ENCODE results near the gene FRMD1. TPM values are rescaled to one million over a fixed set of nuclear protein-coding genes. Genes with fewer than 3 reads are reported as not detected.

The FRMD1 gene
- total and polyA plus RNA-seq, 3 experiments from 2014 or later: not detected

DNA sequence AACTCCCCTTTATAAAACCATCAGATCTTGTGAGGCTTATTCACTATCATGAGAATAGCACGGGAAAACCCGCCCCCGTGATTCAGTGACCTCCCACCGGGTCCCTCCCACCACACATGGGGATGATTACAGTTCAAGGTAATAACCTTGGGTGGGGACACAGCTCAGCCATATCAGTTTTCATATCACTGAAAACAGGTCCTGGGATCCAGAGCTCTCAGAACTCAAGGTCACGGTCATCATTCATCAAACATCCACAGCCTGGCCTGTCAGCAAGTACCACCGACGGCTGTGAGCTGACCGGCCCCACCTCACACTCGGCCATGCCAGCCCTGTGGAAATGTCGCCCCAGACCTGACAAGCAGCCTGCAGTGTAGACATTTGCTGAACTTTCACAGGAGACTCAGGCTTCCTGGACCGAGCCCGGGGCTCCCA, 14.1 kb upstream of the FRMD1 start:
- Histone ChIP-seq H3K9me3 (ENCODE audit: low read length) (no peaks in the 10 kb centered on the region), H3K36me3 (ENCODE audit: insufficient read depth, low read length) (no peaks in the 10 kb centered on the region), H3K4me3 (ENCODE audit: low read length) (no peak overlapping the region), H3K27ac (ENCODE audit: low read depth, low read length) (no peak overlapping the region), H3K4me1 (ENCODE audit: insufficient read depth, low read length) (no peaks in the 10 kb centered on the region), H3K27me3 (ENCODE audit: insufficient read depth, low read length, poor library complexity, severe bottlenecking) (no peaks in the 10 kb centered on the region)
- CTCF ChIA-PET: no interaction called here
- Mint-ChIP-seq H3K9me3 (peaks cover 0 to 6% (median 0%) of the 10 kb centered on the region in 5 donors), H3K4me1 (no peaks in the 10 kb centered on the region), H3K36me3 (no peaks in the 10 kb centered on the region), H3K27ac (peak overlapping the region in 1 of 8 donors; percentile 38), H3K27me3 (peaks cover 0 to 2% of the 10 kb centered on the region in 2 donors), H3K4me3 (no peak overlapping the region)
- peak in 1 of 5 donors; percentile 19 for DNase-seq
- POLR2A ChIA-PET: no interaction called here

GRCh38 chr6:168092541-168092940, 13.5 kb upstream of the FRMD1 start:
- H3K4me1 ChIP-seq (ENCODE audit: insufficient read depth, low read length): no peaks in the 10 kb centered on the region
- H3K27me3 Mint-ChIP-seq: peaks cover 0 to 2% of the 10 kb centered on the region in 2 donors
- no peak overlapping the region for H3K27ac Mint-ChIP-seq
- H3K4me3 Mint-ChIP-seq: no peak overlapping the region
- no peaks in the 10 kb centered on the region for H3K36me3 Mint-ChIP-seq
- H3K9me3 Mint-ChIP-seq: peaks cover 0 to 6% (median 0%) of the 10 kb centered on the region in 5 donors
- no peaks in the 10 kb centered on the region for H3K27me3 ChIP-seq (ENCODE audit: insufficient read depth, low read length, poor library complexity, severe bottlenecking)
- H3K4me3 ChIP-seq (ENCODE audit: low read length): no peak overlapping the region
- no peaks in the 10 kb centered on the region for H3K36me3 ChIP-seq (ENCODE audit: insufficient read depth, low read length)
- H3K27ac ChIP-seq (ENCODE audit: low read depth, low read length): no peak overlapping the region
- peak in 1 of 5 donors; percentile 18 for DNase-seq
- no peaks in the 10 kb centered on the region for H3K9me3 ChIP-seq (ENCODE audit: low read length)
- ChIA-PET CTCF (no interaction called here), POLR2A (no interaction called here)
- H3K4me1 Mint-ChIP-seq: no peaks in the 10 kb centered on the region

DNA sequence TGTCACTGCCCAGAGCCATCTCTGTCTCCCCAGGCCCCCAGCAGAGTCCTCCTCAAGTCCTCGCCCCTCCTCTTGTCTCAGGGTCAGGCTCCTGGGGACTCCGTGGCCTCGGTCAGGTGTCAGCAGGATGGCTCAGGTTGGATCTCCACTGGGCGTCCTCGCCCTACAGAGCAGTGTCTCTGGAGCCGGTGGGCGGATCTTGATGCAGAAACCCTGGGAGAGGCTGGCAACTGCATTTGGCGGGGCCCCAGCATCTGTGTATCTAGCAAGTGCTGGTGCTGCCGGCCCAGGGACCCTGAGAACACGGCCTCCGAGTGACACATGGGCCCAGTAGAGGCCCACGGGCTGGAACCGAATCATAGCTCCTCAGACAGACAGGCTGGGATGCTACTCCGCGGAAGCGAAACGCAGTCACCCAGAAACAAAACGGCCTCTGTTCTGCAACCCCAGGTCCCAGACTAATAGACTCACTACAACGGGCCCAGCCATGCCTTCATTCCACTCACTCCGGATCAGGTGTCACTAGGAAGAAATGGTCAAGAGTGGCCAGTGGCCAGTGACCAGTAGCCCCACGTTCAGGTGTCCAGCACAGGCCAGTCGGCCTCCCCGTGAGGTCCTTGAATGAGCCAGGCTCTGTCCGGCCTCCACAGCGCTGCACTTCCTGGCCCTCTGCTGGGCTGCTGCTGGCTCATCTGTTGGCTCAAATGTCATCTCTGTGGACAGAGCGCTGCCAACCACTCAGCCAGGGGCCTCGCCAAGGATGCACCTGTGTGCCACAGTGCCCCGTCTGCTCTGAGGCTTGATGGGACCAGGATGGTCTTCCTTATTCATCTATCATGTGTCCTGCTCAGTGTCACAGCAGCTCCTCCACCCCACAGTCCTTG, 12.6 kb upstream of the FRMD1 start:
- no peak overlapping the region for H3K27ac ChIP-seq (ENCODE audit: low read depth, low read length)
- no peaks in the 10 kb centered on the region for H3K27me3 ChIP-seq (ENCODE audit: insufficient read depth, low read length, poor library complexity, severe bottlenecking)
- H3K9me3 ChIP-seq (ENCODE audit: low read length): no peaks in the 10 kb centered on the region
- Mint-ChIP-seq H3K36me3 (no peaks in the 10 kb centered on the region), H3K27ac (no peak overlapping the region), H3K4me3 (no peak overlapping the region), H3K4me1 (no peaks in the 10 kb centered on the region), H3K27me3 (peaks cover 2 to 3% of the 10 kb centered on the region in 2 donors), H3K9me3 (peaks cover 0 to 6% (median 0%) of the 10 kb centered on the region in 5 donors)
- ChIA-PET CTCF (no interaction called here), POLR2A (no interaction called here)
- peak in 1 of 5 donors; percentile 35 for DNase-seq
- H3K4me1 ChIP-seq (ENCODE audit: insufficient read depth, low read length): no peaks in the 10 kb centered on the region
- no peak overlapping the region for H3K4me3 ChIP-seq (ENCODE audit: low read length)
- H3K36me3 ChIP-seq (ENCODE audit: insufficient read depth, low read length): no peaks in the 10 kb centered on the region

DNA sequence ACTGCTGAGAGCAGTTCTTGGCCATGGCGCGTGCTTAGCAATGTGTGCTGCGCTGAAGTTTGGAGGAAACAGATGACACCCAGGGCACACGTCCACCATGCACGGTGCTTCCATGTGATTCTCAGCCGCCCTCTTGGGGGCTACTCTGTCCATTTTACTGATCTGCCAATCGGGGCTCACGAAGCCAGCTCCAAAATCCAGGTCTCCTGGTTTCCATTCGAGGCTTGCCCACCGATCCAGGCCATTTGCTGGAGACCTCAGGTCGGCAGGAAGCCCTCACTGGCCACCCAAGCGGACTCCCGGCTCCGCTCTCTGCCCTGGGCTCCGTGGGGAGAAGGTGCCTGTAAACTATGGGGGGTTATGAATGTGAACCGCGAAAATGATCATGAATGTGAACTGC, 11.7 kb upstream of the FRMD1 start:
- H3K36me3 Mint-ChIP-seq: no peaks in the 10 kb centered on the region
- H3K4me1 Mint-ChIP-seq: no peaks in the 10 kb centered on the region
- CTCF ChIA-PET: no interaction called here

DNA sequence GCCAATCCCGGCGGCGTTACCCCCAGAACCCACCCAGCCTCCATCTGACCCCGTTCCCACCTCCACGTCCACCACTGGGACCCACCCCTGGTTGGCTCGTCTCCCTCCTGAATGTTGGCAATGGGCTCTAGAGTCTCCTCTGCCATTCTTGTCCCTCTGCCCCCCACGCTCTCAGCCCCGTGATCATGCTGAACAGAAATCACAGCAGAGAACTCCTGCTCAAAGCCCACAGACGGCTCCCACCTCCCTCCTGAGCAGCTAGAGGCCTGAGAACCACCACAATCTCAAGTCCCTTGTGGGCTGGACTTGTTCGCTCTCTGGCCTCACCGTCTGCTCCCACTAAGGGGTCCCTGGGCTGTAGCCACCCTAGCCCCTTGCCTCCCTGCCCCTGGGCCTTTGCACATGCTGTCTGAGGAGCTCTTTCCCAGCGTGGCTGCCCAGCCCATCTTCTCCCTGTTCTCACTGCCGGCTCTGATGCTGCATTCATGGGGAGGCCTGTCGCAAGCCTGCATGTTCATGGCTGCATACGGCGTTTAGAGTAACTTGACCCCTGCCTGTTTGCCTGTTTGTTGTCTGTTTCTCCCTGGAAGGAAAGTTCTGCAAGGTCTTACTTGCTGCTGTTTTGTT, 11.2 kb upstream of the FRMD1 start:
- Histone ChIP-seq H3K4me1 (ENCODE audit: insufficient read depth, low read length) (no peaks in the 10 kb centered on the region), H3K36me3 (ENCODE audit: insufficient read depth, low read length) (no peaks in the 10 kb centered on the region), H3K9me3 (ENCODE audit: low read length) (no peaks in the 10 kb centered on the region), H3K27ac (ENCODE audit: low read depth, low read length) (no peak overlapping the region), H3K4me3 (ENCODE audit: low read length) (no peak overlapping the region), H3K27me3 (ENCODE audit: insufficient read depth, low read length, poor library complexity, severe bottlenecking) (no peaks in the 10 kb centered on the region)
- no peak overlapping the region for H3K27ac Mint-ChIP-seq
- no peaks in the 10 kb centered on the region for H3K4me1 Mint-ChIP-seq
- peak in 1 of 5 donors; percentile 28 for DNase-seq
- ChIA-PET CTCF (no interaction called here), POLR2A (no interaction called here)
- peaks cover 0 to 6% (median 0%) of the 10 kb centered on the region in 5 donors for H3K9me3 Mint-ChIP-seq
- no peaks in the 10 kb centered on the region for H3K36me3 Mint-ChIP-seq
- H3K4me3 Mint-ChIP-seq: no peak overlapping the region
- H3K27me3 Mint-ChIP-seq: peaks cover 0 to 3% of the 10 kb centered on the region in 2 donors

More for the DNA sequence above, 11.7 kb upstream of the FRMD1 start:
- peaks cover 0 to 6% (median 0%) of the 10 kb centered on the region in 5 donors for H3K9me3 Mint-ChIP-seq
- Histone ChIP-seq H3K4me1 (ENCODE audit: insufficient read depth, low read length) (no peaks in the 10 kb centered on the region), H3K27me3 (ENCODE audit: insufficient read depth, low read length, poor library complexity, severe bottlenecking) (no peaks in the 10 kb centered on the region), H3K36me3 (ENCODE audit: insufficient read depth, low read length) (no peaks in the 10 kb centered on the region), H3K27ac (ENCODE audit: low read depth, low read length) (no peak overlapping the region), H3K4me3 (ENCODE audit: low read length) (no peak overlapping the region), H3K9me3 (ENCODE audit: low read length) (no peaks in the 10 kb centered on the region)
- H3K4me3 Mint-ChIP-seq: no peak overlapping the region
- POLR2A ChIA-PET: no interaction called here
- no peak overlapping the region for H3K27ac Mint-ChIP-seq
- peaks cover 0 to 3% of the 10 kb centered on the region in 2 donors for H3K27me3 Mint-ChIP-seq
- DNase-seq: no peak

- H3K4me1 ChIP-seq (ENCODE audit: insufficient read depth, low read length): no peaks in the 10 kb centered on the region
- POLR2A ChIA-PET: no interaction called here
- CTCF ChIA-PET: no interaction called here
- no peaks in the 10 kb centered on the region for H3K36me3 ChIP-seq (ENCODE audit: insufficient read depth, low read length)
- no peaks in the 10 kb centered on the region for H3K9me3 ChIP-seq (ENCODE audit: low read length)
- peaks cover 0 to 3% of the 10 kb centered on the region in 2 donors for H3K27me3 Mint-ChIP-seq
- H3K27ac ChIP-seq (ENCODE audit: low read depth, low read length): no peak overlapping the region
- H3K4me3 Mint-ChIP-seq: no peak overlapping the region
- no peaks in the 10 kb centered on the region for H3K27me3 ChIP-seq (ENCODE audit: insufficient read depth, low read length, poor library complexity, severe bottlenecking)
- H3K4me1 Mint-ChIP-seq: no peaks in the 10 kb centered on the region
- peak in 1 of 5 donors; percentile 33 for DNase-seq
- no peak overlapping the region for H3K27ac Mint-ChIP-seq
- no peaks in the 10 kb centered on the region for H3K36me3 Mint-ChIP-seq
- H3K9me3 Mint-ChIP-seq: peaks cover 0 to 6% (median 0%) of the 10 kb centered on the region in 5 donors
- H3K4me3 ChIP-seq (ENCODE audit: low read length): no peak overlapping the region
These were observed 10.4 kb upstream of the FRMD1 start for GRCh38 chr6:168089186-168090063.

GRCh38 chr6:168088161-168089053, 9.4 kb upstream of the FRMD1 start:
- H3K4me1 ChIP-seq (ENCODE audit: insufficient read depth, low read length): no peaks in the 10 kb centered on the region
- peak in 1 of 5 donors; percentile 28 for DNase-seq
- H3K27me3 ChIP-seq (ENCODE audit: insufficient read depth, low read length, poor library complexity, severe bottlenecking): no peaks in the 10 kb centered on the region
- Mint-ChIP-seq H3K4me3 (no peak overlapping the region), H3K27me3 (peaks cover 0 to 3% of the 10 kb centered on the region in 2 donors), H3K27ac (no peak overlapping the region), H3K9me3 (peaks cover 0 to 6% (median 0%) of the 10 kb centered on the region in 5 donors), H3K4me1 (no peaks in the 10 kb centered on the region), H3K36me3 (no peaks in the 10 kb centered on the region)
- POLR2A ChIA-PET: no interaction called here
- H3K36me3 ChIP-seq (ENCODE audit: insufficient read depth, low read length): no peaks in the 10 kb centered on the region
- H3K9me3 ChIP-seq (ENCODE audit: low read length): no peaks in the 10 kb centered on the region
- H3K27ac ChIP-seq (ENCODE audit: low read depth, low read length): no peak overlapping the region
- CTCF ChIA-PET: no interaction called here
- H3K4me3 ChIP-seq (ENCODE audit: low read length): no peak overlapping the region

All from CD8-positive, alpha-beta memory T cell (primary cell).